ENCODE data around the gene MOG. TPM values are rescaled to one million over a fixed set of nuclear protein-coding genes. Genes with fewer than 3 reads are reported as not detected.
A peak's percentile ranks its signal among the peaks of the same experiment; 100 is the strongest.

The MOG gene
- total RNA-seq, 3 donors from 2014 or later = not detected

DNA sequence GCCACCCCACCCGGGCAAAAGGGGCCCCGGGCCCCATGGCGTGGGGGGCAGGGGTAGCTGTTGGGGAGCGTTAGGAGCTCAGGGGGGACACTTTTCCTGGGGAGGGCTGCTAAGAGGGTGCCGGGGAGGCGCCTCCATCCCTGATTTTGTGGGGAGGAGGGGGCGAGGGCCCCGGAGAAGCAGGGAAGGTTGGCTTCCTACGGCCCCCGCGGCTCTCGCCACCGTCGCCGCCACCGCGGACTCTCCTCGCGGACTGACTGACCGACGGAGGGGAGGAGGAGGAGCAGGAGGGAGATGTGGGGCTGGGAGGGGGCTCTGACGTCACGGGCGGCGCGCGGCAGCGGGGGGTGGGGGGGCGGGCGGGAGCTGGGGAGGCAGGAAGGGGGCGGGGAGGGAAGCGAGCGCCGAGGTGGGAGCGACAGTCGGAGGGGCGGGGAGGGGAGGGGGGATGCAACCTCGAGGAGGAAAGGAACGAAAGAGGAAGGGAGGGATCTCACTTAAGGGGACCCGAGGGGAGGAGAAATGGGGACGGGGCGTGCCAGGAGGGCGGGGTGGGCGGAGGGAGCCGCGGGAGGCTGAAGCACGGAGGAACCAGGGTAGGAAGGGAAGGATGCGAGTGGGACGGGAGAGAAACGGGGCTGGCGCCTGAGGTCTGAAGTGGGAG lies 29.0 kb upstream of the MOG start:
- Histone ChIP-seq H3K4me1 (ENCODE audit: low read depth) (peaks cover 18% of the 10 kb centered on the region), H3K9me3 (no peaks in the 10 kb centered on the region), H3K36me3 (ENCODE audit: low read depth) (no peaks in the 10 kb centered on the region), H3K4me3 (no peak overlapping the region)
- TF ChIP-seq, protein P1, sequence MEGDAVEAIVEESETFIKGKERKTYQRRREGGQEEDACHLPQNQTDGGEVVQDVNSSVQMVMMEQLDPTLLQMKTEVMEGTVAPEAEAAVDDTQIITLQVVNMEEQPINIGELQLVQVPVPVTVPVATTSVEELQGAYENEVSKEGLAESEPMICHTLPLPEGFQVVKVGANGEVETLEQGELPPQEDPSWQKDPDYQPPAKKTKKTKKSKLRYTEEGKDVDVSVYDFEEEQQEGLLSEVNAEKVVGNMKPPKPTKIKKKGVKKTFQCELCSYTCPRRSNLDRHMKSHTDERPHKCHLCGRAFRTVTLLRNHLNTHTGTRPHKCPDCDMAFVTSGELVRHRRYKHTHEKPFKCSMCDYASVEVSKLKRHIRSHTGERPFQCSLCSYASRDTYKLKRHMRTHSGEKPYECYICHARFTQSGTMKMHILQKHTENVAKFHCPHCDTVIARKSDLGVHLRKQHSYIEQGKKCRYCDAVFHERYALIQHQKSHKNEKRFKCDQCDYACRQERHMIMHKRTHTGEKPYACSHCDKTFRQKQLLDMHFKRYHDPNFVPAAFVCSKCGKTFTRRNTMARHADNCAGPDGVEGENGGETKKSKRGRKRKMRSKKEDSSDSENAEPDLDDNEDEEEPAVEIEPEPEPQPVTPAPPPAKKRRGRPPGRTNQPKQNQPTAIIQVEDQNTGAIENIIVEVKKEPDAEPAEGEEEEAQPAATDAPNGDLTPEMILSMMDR (IDR thresholded peaks at IDR 0.05) = no peak
- ATAC-seq (peak; percentile 31), DNase-seq (peak; percentile 46 to 72 (median 65))
- intact Hi-C loops (cut with DNase I, micrococcal nuclease) = no loop called here

DNA sequence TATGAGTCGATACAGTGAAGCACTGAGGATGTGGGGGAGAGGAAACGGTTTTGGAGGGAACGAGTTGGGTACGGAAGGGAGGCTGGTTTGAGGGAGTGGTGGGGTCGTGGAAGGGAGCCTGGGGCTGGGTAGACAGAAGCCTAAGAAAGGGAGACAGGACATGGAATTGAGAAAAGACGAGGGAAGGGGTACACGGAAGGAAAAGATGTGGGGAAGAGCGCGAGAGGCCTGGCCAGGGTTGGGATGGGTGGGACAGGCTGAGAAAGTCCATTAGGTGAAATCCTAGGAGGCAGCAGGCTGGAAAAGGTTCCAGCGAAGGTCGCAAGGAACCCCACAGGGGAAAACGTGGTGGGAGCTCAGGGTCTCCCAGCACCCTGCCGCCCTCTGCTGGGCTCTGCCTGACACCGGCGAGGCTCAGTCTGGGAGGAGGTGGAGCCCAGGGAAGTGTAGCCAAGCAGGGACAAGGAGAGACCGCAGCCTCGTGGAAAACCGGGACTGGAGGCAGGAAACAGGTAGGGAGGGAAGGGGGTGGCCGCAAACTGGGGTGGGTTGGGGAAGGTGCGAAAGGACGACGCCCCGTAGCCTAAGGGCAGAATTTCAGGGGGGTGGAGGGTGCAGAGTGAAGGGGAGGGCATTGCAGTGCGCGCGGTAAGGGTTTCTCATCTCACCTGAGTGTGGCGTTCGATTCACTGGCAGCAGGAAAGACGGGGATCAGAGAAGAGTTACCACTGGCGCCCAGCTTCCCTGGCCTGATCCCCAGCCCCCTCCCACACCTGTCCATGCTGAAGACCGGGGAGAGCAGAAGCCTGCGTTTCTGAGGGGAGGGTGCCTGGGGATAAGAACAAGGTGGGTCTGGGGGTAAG lies 28.2 kb upstream of the MOG start:
- TF ChIP-seq, protein P1 (IDR thresholded peaks at IDR 0.05) = peak; percentile 29
- Histone ChIP-seq H3K4me3 (no peak overlapping the region), H3K36me3 (ENCODE audit: low read depth) (no peaks in the 10 kb centered on the region), H3K4me1 (ENCODE audit: low read depth) (peaks cover 18% of the 10 kb centered on the region), H3K9me3 (no peaks in the 10 kb centered on the region)
- intact Hi-C loops (cut with DNase I, micrococcal nuclease) = no loop called here
- peak; percentile 62 for ATAC-seq
- DNase-seq = peak; percentile 75 to 79 (median 77)

- TF ChIP-seq, protein P1 (IDR thresholded peaks at IDR 0.05) = no peak
- no peak overlapping the region for H3K4me3 ChIP-seq
- intact Hi-C loops (cut with DNase I, micrococcal nuclease) = no loop called here
- no peak for DNase-seq
- H3K4me1 ChIP-seq (ENCODE audit: low read depth) = peaks cover 18% of the 10 kb centered on the region
- no peaks in the 10 kb centered on the region for H3K36me3 ChIP-seq (ENCODE audit: low read depth)
- ATAC-seq = no peak
- no peaks in the 10 kb centered on the region for H3K9me3 ChIP-seq
Observed at GRCh38 chr6:29629571-29629970, 27.3 kb upstream of the MOG start.

DNA sequence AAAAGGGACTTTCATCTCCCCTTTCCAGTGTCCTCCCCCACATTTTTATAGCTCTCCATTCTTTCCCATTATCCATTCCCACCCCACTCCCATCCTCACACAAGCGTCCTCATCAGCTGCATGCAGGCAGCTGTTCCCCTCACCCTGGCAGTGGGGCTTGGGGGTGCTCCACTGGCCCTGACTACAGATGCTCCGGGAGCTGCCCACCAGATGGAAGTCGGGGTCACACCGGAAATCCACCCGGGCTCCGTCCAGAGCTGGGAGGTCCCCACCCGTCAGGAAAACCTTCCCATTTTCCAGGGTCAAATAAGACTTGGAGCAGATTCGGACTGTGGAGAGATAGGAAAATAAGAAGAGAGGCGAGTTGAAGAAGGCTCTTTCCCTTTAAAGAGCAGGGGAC lies 26.6 kb upstream of the MOG start:
- Histone ChIP-seq H3K4me3 (no peak overlapping the region), H3K9me3 (no peaks in the 10 kb centered on the region), H3K4me1 (ENCODE audit: low read depth) (peaks cover 18% of the 10 kb centered on the region), H3K36me3 (ENCODE audit: low read depth) (no peaks in the 10 kb centered on the region)
- TF ChIP-seq, protein P1 (IDR thresholded peaks at IDR 0.05) = no peak
- intact Hi-C loops (cut with DNase I, micrococcal nuclease) = no loop called here
- DNase-seq = no peak
- ATAC-seq = no peak

DNA sequence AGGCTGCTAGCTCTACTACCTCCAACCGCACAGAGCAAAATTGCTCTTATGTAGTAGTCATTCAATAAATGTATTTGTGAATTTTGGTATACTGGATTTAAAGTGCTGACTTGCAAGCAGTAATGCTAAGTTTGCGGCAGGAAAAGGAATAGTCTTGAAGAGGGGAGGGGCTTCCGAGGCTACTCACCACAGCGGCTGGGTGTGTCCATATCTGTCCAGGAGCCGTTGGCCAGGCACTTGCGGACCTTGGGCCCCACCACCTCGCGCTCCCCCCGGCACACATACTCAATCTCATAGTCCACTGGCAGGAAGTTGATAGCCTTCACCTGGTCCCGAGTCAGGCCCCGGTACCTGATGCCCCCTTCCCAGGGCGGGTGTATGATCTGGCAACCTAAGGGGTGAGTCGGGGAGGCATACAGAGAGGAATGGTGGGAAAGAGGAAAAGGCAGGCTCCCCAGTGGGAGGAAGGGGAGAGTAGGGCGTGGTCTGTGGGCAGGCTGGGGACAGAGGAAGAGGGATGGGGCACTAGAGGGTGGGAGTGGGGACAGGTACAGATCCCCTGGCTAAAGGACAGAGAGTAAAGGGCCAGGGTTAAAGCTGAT lies 25.6 kb upstream of the MOG start:
- intact Hi-C loops (cut with DNase I, micrococcal nuclease) = no loop called here
- DNase-seq (no peak), ATAC-seq (no peak)
- Histone ChIP-seq H3K9me3 (no peaks in the 10 kb centered on the region), H3K4me3 (no peak overlapping the region), H3K36me3 (ENCODE audit: low read depth) (no peaks in the 10 kb centered on the region), H3K4me1 (ENCODE audit: low read depth) (peaks cover 18% of the 10 kb centered on the region)
- TF ChIP-seq, protein P1 (IDR thresholded peaks at IDR 0.05) = no peak
